Measurements from ENCODE around the gene GLYR1.

The GLYR1 gene

DNA sequence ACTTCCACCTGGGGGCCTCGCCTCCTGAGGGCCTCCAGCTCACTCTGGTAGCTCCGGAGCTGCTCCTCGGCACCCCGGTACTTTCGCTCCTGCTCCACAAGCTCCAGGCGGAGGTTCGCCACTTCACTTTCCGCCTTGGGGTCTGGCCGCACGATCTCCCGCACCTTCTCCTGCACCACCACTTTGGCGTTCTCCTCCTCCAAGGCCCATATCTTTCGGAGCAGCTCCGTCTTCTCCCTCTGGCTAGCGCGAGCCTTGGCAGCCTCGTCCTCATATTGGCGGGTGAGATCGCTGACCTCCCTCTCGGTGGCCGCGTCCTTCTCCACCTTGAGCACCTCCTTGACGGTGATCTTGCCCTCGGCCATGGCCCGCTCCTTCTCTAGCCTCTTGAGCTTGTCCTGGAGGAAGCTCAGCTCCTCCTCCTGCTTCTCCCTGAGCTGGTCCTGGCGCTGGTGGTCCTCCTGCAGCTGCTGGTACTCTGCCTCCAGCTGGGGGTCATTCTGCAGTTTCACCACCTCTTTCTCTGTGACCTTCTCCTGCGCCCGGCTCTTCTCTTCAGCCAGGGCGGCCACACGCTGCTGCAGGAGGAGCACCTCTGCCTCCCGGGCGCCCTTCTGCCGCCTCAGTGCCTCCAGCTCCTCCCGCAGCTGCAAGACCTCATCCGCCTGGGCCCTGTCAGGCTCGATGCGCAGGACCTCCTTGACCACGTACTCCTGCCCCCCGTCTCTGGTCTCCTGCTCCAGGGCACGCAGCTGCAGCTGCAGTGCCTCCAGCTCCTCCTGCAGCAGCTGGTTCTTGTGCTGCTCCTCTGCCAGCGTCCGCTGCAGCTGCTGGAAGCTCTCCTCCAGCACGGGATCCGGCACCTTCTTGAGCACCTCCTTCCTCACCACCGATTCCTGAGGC is 38.1 kb upstream of the GLYR1 start:
- Mint-ChIP-seq H3K9me3 (ENCODE audit: low read depth) (no peaks in the 10 kb centered on the region), H3K4me1 (ENCODE audit: low read depth) (no peaks in the 10 kb centered on the region), H3K4me3 (no peak overlapping the region), H3K27ac (no peak overlapping the region), H3K36me3 (peaks cover 5% of the 10 kb centered on the region), H3K27me3 (no peaks in the 10 kb centered on the region)

DNA sequence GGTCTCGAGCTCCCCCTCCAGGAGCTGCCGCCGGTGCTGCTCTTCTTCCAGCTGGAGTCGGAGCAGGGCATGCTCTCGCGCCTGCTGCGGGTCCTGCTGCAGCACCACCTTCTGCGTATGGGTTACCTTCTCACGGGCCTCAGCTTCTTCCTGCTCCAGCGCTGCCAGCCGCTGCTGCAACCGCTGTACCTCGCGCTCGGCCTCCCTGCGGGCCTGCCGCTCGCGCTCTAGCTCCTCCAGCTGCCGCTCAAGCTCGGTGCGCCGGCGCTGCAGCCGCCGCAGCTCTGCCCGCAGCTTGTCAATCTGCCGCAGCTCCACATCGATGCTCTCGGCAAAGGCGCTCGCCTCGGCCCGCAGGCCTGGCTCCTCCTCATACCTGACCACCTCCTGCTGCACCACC is 37.1 kb upstream of the GLYR1 start:
- no peaks in the 10 kb centered on the region for H3K4me1 Mint-ChIP-seq (ENCODE audit: low read depth)
- no peaks in the 10 kb centered on the region for H3K27me3 Mint-ChIP-seq
- peaks cover 5% of the 10 kb centered on the region for H3K36me3 Mint-ChIP-seq
- no peak overlapping the region for H3K4me3 Mint-ChIP-seq
- no peak overlapping the region for H3K27ac Mint-ChIP-seq
- no peaks in the 10 kb centered on the region for H3K9me3 Mint-ChIP-seq (ENCODE audit: low read depth)

DNA sequence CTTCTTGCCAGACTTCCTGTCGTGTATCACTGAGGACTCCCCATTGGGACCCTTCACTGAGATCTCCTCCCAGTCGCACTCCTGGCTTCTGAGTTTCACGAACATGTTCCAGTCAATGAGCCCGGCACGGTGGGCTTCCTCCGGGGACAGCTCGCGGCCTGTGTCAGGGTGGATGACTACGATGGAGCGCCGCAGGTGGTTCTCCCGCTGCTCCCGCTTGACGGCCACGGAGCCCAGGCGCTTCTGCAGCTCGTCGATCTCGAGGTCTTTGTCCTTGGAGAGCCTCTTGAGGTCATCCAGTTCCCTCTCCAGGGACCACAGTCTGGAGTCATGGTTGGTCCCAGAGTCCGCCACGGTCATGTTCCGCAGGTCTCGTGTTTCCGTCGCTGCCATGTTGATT is 36.4 kb upstream of the GLYR1 start:
- H3K36me3 Mint-ChIP-seq: peaks cover 5% of the 10 kb centered on the region

DNA sequence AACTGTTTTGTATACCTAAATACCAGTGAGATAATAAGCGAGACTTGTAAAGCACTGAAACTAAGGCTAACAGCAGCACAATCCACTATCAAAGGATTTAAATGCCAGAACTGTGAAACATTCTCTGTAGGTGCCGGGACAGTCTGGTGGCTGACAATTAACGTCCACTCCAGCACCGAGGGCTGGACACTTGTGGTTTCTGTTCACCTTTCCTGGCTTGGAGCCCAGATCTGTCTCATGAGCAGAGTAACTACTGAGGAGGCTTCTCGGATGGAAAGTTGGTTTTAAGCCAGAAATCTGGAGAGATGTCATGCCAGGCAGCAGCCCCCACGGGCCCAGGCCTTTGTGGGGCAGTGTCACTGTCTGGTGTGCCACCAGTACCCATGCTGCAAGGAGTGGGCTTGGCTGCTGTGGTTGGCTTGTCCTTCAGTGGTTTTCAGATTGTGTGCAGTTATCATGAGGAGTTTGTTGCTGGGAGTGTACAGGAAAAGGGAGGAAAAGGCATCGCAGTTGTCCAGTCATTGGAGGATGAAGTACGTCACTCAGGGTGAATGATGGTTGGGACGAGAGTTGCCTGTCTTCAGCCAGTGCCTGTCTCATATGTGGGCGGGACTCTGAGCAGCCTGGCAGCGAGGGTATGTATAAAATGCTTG is 35.7 kb upstream of the GLYR1 start:
- H3K4me3 Mint-ChIP-seq: no peak overlapping the region
- H3K27me3 Mint-ChIP-seq: no peaks in the 10 kb centered on the region
- peaks cover 5% of the 10 kb centered on the region for H3K36me3 Mint-ChIP-seq
- no peak overlapping the region for H3K27ac Mint-ChIP-seq
- no peaks in the 10 kb centered on the region for H3K9me3 Mint-ChIP-seq (ENCODE audit: low read depth)
- H3K4me1 Mint-ChIP-seq (ENCODE audit: low read depth): no peaks in the 10 kb centered on the region

More for the DNA sequence above, 36.4 kb upstream of the GLYR1 start:
- H3K4me3 Mint-ChIP-seq: no peak overlapping the region
- no peaks in the 10 kb centered on the region for H3K4me1 Mint-ChIP-seq (ENCODE audit: low read depth)
- no peak overlapping the region for H3K27ac Mint-ChIP-seq
- H3K27me3 Mint-ChIP-seq: no peaks in the 10 kb centered on the region
- no peaks in the 10 kb centered on the region for H3K9me3 Mint-ChIP-seq (ENCODE audit: low read depth)

DNA sequence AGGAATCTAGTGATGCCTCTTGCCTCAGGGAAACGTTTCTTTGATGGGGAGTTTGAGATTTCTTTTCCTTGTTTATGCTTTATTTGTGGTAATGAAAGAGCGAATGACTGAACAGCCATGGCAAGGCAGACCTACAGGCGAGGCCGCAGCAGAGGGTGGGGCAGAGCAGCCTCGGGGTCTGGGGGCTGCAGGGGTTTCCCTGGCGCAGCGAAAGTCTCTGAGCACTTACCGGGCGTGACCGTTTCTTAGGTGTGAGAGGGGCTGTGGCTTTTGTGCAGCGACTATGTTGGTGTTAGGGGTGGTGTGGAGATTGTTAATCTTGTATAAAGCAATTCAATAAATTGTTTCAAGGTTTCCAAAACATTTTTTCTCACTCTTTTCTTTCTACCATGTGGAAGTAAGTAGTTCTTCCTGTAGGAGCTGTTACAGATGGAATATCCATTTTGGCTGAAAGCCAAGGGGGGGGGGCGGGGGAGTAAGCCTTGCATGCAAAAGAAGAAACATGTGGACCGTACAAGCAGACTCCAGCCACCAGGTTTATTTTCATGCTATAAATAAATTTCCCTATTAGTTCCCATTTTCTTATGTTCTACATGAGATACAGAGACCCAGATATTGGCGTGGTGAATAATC is 35.0 kb upstream of the GLYR1 start:
- no peak overlapping the region for H3K27ac Mint-ChIP-seq
- peaks cover 5% of the 10 kb centered on the region for H3K36me3 Mint-ChIP-seq
- H3K4me1 Mint-ChIP-seq (ENCODE audit: low read depth): no peaks in the 10 kb centered on the region

DNA sequence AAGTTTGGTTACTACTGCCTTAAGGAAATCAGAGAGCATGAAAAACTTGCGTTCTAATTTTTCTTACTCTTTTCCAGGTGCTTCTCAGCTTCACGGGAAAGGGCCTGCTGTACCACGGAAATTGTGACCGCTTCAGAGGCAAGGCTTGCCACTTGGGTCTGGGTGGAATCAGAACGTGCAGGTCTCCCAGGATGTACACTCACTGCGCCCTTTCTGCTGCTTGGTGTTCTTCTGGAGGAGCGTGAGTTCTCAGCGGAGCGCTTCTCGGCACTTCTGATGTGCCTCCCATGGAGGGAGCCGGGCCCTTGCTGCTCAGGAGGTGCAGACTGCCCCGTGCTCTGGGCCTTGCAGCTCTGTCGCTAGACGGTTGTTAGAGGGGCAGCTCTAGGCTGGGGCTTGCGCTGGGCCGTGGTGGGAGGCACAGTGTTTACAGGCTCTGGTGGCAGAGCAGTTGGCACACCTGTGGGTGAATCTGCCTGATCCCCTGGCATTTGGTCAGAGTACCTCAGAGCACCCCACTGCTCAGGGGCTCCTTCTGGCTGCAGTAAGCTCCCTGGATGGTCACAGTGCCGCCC is 33.0 kb upstream of the GLYR1 start:
- Mint-ChIP-seq H3K4me3 (no peak overlapping the region), H3K27me3 (no peaks in the 10 kb centered on the region), H3K4me1 (ENCODE audit: low read depth) (no peaks in the 10 kb centered on the region), H3K27ac (no peak overlapping the region), H3K9me3 (ENCODE audit: low read depth) (no peaks in the 10 kb centered on the region), H3K36me3 (peaks cover 5% of the 10 kb centered on the region)

More for the DNA sequence above, 35.0 kb upstream of the GLYR1 start:
- Mint-ChIP-seq H3K27me3 (no peaks in the 10 kb centered on the region), H3K9me3 (ENCODE audit: low read depth) (no peaks in the 10 kb centered on the region), H3K4me3 (no peak overlapping the region)

DNA sequence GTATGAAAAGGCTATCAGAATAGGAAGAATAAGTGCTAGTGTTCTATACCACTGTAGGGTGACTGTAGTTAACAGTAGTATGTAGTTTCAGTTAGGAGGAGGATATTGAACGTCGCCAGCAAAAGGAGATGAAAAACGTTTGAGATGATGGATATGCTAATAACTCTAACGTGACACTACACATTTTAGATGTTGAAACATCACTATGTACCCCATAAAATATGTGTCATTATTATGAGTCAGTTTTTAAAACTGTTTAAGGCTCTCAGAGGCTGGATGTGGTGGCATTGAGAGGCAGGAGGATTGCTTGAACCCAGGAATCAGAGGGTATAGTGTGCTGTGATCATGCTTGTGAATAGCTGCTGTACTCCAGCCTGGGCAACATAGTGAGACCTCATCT is 32.0 kb upstream of the GLYR1 start:
- Mint-ChIP-seq H3K36me3 (no peaks in the 10 kb centered on the region), H3K27me3 (no peaks in the 10 kb centered on the region), H3K9me3 (ENCODE audit: low read depth) (no peaks in the 10 kb centered on the region), H3K27ac (no peak overlapping the region), H3K4me3 (no peak overlapping the region), H3K4me1 (ENCODE audit: low read depth) (no peaks in the 10 kb centered on the region)

DNA sequence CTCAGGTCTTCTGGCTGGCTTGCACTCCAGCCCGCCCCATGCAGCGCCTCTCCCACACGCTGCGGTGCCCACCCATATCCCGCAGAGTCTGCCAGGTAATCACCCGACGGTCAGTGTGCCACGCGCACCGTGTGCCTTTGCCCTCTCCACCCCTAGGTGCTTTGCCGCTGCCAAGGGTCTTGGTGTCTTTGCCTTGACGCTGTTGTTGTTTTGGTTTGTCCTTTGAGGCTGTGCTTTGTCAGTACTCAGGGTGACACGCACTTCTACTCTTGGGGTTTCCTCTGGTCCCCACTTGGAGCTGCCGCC is 30.2 kb upstream of the GLYR1 start:
- no peaks in the 10 kb centered on the region for H3K4me1 Mint-ChIP-seq (ENCODE audit: low read depth)
- H3K4me3 Mint-ChIP-seq: no peak overlapping the region
- H3K9me3 Mint-ChIP-seq (ENCODE audit: low read depth): no peaks in the 10 kb centered on the region
- no peak overlapping the region for H3K27ac Mint-ChIP-seq
- H3K27me3 Mint-ChIP-seq: no peaks in the 10 kb centered on the region
- H3K36me3 Mint-ChIP-seq: no peaks in the 10 kb centered on the region

DNA sequence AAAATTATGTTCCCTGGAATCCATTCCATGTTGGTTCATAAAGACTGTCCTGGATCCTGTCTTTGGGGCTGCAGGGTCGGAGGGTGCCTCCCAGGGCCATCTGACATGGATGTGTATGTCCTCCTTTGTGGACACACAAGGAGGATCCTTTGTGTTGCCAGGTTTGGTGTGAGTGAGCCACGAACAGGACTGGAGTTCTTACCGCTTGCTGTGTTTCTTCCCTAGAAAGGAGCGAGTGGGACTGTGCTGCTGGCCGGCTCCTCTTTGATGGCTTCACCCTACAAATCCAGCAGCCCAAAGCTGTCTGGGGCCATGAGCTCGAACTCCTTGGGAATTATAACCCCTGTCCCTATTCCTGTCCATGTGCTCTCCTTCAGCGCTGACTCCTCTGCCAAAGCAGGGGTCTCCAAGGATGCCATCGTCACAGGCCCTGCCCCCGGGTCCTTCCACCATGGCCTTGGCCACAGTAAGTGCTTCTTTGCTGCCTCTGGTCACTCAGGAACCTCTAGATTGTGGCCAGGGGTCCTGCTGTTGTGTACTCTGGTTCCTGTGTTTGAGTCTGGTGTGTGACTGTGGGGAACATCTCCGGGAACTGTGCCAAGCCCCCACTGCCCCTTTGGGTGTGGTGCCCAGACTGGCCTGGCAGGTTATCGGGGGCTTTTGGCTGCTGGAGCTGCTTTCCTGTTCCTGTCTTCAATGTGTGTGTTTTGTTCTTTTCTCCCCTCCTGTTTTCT is 29.7 kb upstream of the GLYR1 start:
- H3K9me3 Mint-ChIP-seq (ENCODE audit: low read depth): no peaks in the 10 kb centered on the region
- peaks cover 3% of the 10 kb centered on the region for H3K36me3 Mint-ChIP-seq
- no peaks in the 10 kb centered on the region for H3K4me1 Mint-ChIP-seq (ENCODE audit: low read depth)
- H3K27ac Mint-ChIP-seq: no peak overlapping the region
- H3K4me3 Mint-ChIP-seq: no peak overlapping the region
- no peaks in the 10 kb centered on the region for H3K27me3 Mint-ChIP-seq

DNA sequence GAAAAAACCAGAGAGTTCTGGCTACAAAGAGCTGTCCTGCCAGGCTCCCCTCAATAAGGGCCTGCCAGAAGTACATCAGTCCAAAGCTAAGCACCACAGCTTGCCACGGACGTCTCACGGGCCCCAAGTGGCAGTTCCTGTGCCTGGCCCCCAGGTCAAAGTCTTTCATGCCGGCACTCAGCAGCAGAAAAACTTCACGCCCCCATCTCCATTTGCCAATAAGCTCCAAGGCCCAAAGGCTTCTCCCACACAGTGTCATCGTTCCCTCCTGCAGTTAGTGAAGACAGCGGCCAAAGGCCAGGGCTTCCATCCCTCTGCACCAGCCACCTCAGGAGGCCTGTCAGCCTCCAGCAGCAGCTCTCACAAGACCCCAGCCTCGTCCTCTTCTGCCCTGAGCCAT is 27.6 kb upstream of the GLYR1 start:
- no peaks in the 10 kb centered on the region for H3K9me3 Mint-ChIP-seq (ENCODE audit: low read depth)
- no peaks in the 10 kb centered on the region for H3K4me1 Mint-ChIP-seq (ENCODE audit: low read depth)
- H3K27ac Mint-ChIP-seq: no peak overlapping the region
- H3K36me3 Mint-ChIP-seq: peaks cover 3% of the 10 kb centered on the region
- no peaks in the 10 kb centered on the region for H3K27me3 Mint-ChIP-seq
- H3K4me3 Mint-ChIP-seq: no peak overlapping the region

DNA sequence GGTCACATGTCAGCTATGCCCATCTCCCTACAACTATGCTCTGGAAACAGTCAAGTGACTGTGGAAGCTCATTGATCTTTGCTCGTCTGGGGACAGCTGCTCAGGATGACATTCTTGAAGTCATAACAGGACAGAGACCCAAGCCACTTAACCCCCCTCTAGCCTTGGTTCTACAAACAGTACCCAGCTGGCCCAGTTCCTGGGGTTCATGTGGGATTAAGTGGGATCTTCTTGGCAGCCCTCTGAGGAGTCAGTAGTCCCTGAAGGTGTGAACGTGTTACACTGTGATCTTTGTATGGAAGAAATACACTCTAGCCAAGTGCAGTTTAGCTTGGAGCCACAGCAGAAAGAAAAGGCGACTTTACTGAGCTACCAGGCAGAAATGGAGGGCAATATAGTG is 26.0 kb upstream of the GLYR1 start:
- Mint-ChIP-seq H3K27me3 (no peaks in the 10 kb centered on the region), H3K36me3 (peaks cover 3% of the 10 kb centered on the region), H3K4me3 (no peak overlapping the region), H3K4me1 (ENCODE audit: low read depth) (no peaks in the 10 kb centered on the region), H3K9me3 (ENCODE audit: low read depth) (no peaks in the 10 kb centered on the region), H3K27ac (no peak overlapping the region)

DNA sequence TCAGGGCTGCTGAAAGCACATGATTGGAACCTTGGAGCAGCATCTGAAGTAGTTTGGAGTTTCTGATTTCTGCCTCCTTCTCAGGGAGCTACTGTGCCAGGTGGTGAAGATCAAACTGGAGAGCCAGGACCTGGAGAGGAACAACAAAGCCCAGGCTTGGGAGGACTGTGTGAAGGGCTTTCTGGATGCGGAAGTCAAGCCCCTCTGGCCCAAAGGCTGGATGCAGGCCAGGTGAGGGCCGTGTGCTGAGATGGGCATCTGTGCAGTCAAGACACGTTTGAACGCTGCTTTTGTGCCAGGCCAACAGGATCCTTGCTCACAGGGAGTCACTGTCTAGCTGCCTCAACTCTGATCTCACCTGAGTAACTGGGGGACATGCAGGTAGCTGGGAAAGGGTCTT is 24.0 kb upstream of the GLYR1 start:
- Mint-ChIP-seq H3K9me3 (ENCODE audit: low read depth) (no peaks in the 10 kb centered on the region), H3K27ac (no peak overlapping the region), H3K4me1 (ENCODE audit: low read depth) (peaks cover 5% of the 10 kb centered on the region), H3K4me3 (no peak overlapping the region), H3K27me3 (no peaks in the 10 kb centered on the region), H3K36me3 (peaks cover 3% of the 10 kb centered on the region)

DNA sequence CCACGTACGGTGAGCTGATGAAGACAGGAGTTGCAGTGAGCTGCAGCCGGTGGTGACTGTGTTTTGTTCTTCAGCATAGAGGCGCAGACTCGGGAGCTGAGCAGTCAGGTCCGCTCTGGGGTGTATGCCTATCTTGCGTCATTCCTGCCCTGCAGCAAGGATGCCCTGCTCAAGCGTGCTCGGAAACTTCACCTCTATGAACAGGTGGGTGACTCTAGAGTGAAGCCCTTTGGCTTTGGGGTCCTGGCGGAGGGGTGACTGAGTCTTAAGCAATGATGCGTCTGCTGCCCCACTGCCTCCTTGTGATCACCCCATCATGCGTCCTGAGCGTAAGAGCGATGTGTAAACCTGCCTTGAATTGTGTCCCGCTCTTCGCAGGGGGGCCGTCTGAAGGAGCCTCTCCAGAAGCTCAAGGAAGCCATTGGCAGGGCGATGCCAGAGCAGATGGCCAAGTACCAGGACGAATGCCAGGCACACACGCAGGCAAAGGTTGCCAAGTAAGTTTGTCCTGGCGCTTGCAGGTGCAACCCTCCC is 23.1 kb upstream of the GLYR1 start:
- peaks cover 5% of the 10 kb centered on the region for H3K4me1 Mint-ChIP-seq (ENCODE audit: low read depth)
- no peak overlapping the region for H3K4me3 Mint-ChIP-seq
- H3K27me3 Mint-ChIP-seq: no peaks in the 10 kb centered on the region
- H3K36me3 Mint-ChIP-seq: peaks cover 3% of the 10 kb centered on the region
- H3K9me3 Mint-ChIP-seq (ENCODE audit: low read depth): no peaks in the 10 kb centered on the region
- no peak overlapping the region for H3K27ac Mint-ChIP-seq

DNA sequence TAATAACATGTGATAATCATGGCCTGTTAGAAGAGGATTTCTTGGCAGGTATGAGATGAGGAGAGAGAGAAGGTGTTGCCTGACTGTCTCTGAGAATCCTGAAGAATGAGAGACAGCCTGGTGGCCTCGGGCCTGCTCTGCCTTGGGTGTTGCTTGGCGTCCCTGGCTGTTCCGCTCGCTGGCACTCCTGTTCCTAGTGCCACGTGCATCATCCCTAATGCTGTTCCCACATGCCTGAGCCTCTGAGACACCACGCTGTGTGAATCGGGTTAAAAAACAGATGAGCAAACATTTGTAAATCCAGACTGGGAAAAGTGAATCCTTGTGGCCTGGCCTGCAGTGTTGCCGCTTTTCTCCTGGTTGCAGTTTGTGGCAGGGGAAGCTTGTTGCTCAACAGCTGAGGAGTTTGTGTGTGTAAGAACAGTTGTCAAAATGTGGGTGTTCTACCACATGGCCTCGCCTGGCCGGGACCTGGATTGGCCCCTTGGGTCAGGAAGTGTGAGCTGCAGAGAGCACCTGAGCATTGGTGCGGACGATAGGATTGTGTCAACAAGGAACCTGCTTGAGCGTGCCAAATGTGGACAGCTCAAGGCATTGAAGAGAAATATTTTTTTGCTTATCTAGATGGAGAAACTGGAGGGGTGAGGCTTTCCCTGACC is 22.2 kb upstream of the GLYR1 start:
- H3K4me1 Mint-ChIP-seq (ENCODE audit: low read depth): peaks cover 5% of the 10 kb centered on the region
- no peaks in the 10 kb centered on the region for H3K27me3 Mint-ChIP-seq
- H3K27ac Mint-ChIP-seq: no peak overlapping the region
- no peaks in the 10 kb centered on the region for H3K9me3 Mint-ChIP-seq (ENCODE audit: low read depth)
- H3K4me3 Mint-ChIP-seq: no peak overlapping the region
- H3K36me3 Mint-ChIP-seq: peaks cover 3% of the 10 kb centered on the region

Data from activated naive CD8-positive, alpha-beta T cell (primary cell).